ENCODE measurements around the gene PRM2. TPM values are rescaled to one million over a fixed set of nuclear protein-coding genes. Genes with fewer than 3 reads are reported as not detected.

PRM2 gene
- total RNA-seq, 1 donor from 2014 or later, result not detected

GRCh38 chr16:11245988-11246387, 30.3 kb downstream of the PRM2 start:
- no peak overlapping the region for H3K4me3 Mint-ChIP-seq (ENCODE audit: unreplicated experiment)
- H3K27me3 Mint-ChIP-seq (ENCODE audit: unreplicated experiment), result peaks cover 6% of the 10 kb centered on the region
- no peak for DNase-seq (ENCODE audit: extremely low spot score, unreplicated experiment)
- no peaks in the 10 kb centered on the region for H3K9me3 Mint-ChIP-seq (ENCODE audit: unreplicated experiment)
- no peak overlapping the region for H3K27ac Mint-ChIP-seq (ENCODE audit: unreplicated experiment)
- no peak for TF ChIP-seq CTCF (IDR thresholded peaks at IDR 0.05)
- H3K4me1 Mint-ChIP-seq (ENCODE audit: unreplicated experiment), result peaks cover 5% of the 10 kb centered on the region
- H3K36me3 Mint-ChIP-seq (ENCODE audit: unreplicated experiment), result peaks cover 4% of the 10 kb centered on the region

DNA sequence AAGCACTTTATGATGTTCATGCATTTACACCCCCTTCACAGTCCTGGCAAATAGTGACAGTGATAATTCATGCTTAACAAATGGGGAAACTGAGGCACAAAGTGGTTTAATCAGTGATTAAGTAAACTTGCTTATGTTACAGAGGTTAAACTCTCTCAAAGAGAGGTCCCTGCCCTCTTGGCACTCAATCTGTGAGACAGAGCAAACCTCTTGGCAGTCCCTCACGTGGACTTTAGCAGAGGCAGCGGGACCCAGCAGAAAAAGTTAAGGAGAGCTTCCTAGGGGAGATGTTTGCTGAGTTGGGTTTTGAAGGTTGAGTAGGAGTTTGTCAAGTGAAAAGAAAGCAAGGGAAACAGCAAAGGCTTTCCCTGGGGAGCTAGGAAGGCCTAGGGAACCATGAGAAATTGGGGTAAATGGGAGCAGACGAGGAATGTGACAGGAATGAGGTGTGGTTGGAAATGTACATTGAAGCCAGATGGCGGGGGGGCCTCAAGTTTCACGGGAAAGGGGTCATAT, 31.0 kb downstream of the PRM2 start:
- no peak for TF ChIP-seq CTCF (IDR thresholded peaks at IDR 0.05)
- H3K36me3 Mint-ChIP-seq (ENCODE audit: unreplicated experiment), result peaks cover 4% of the 10 kb centered on the region
- no peak overlapping the region for H3K27ac Mint-ChIP-seq (ENCODE audit: unreplicated experiment)

DNA sequence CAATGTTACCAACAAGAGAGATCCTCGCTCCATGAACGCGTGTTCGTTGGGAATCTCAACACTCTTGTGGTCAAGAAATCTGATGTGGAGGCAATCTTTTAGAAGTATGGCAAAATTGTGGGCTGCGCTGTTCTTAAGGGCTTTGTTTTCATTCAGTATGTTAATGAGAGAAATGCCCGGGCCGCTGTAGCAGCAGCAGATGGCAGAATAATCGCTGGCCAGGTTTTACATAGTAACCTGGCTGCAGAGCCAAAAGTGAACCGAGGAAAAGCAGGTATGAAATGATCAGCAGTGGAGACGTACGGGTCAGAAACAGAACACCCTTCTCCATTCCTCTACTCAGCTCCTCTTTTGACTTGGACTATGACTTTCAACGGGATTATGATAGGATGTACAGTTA, 33.6 kb downstream of the PRM2 start:
- H3K27me3 Mint-ChIP-seq (ENCODE audit: unreplicated experiment), result peaks cover 6% of the 10 kb centered on the region
- DNase-seq (ENCODE audit: extremely low spot score, unreplicated experiment), result no peak
- peaks cover 8% of the 10 kb centered on the region for H3K4me1 Mint-ChIP-seq (ENCODE audit: unreplicated experiment)
- H3K36me3 Mint-ChIP-seq (ENCODE audit: unreplicated experiment), result peaks cover 4% of the 10 kb centered on the region
- H3K9me3 Mint-ChIP-seq (ENCODE audit: unreplicated experiment), result no peaks in the 10 kb centered on the region
- H3K4me3 Mint-ChIP-seq (ENCODE audit: unreplicated experiment), result no peak overlapping the region
- TF ChIP-seq CTCF (IDR thresholded peaks at IDR 0.05), result no peak
- H3K27ac Mint-ChIP-seq (ENCODE audit: unreplicated experiment), result no peak overlapping the region

More for the DNA sequence above, 31.0 kb downstream of the PRM2 start:
- no peaks in the 10 kb centered on the region for H3K9me3 Mint-ChIP-seq (ENCODE audit: unreplicated experiment)
- no peak overlapping the region for H3K4me3 Mint-ChIP-seq (ENCODE audit: unreplicated experiment)
- H3K27me3 Mint-ChIP-seq (ENCODE audit: unreplicated experiment), result peaks cover 6% of the 10 kb centered on the region
- peaks cover 8% of the 10 kb centered on the region for H3K4me1 Mint-ChIP-seq (ENCODE audit: unreplicated experiment)
- no peak for DNase-seq (ENCODE audit: extremely low spot score, unreplicated experiment)

DNA sequence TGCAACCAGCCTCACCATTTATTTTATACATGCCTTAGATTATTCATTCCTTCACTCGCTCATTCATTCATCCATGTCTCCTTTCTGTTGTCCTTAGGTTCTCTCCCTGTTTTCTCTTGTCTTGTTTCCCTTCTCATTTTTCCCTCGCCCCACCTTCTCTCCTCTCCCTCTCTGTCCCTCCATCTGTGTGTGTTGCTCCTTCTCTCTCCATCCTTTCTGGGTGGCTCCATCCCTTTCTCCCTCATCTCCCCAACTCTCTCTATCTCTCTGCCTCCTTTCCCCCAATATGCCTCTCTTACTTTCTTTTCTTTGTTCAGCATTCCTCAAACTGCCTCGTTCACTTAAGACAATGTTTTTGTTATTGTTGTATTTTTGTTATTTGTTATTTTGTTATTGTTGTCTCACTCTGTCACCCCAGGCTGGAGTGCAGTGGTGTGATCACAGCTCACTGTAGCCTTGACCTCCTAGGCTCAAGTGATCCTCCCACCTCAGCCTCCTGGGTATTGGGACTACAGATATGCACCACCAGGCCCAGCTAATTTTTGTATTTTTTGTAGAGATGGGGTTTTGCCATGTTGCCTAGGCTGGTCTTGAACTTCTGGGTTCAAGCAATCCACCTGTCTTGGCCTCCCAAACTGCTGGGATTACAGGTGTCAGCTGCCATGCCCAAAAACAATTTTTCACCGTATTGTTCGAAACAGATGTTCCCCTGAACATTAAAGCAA, 34.6 kb downstream of the PRM2 start:
- TF ChIP-seq CTCF (IDR thresholded peaks at IDR 0.05), result no peak
- Mint-ChIP-seq H3K4me3 (ENCODE audit: unreplicated experiment) (no peak overlapping the region), H3K36me3 (ENCODE audit: unreplicated experiment) (peaks cover 4% of the 10 kb centered on the region), H3K27ac (ENCODE audit: unreplicated experiment) (no peak overlapping the region), H3K4me1 (ENCODE audit: unreplicated experiment) (peaks cover 8% of the 10 kb centered on the region), H3K9me3 (ENCODE audit: unreplicated experiment) (no peaks in the 10 kb centered on the region), H3K27me3 (ENCODE audit: unreplicated experiment) (peaks cover 6% of the 10 kb centered on the region)
- no peak for DNase-seq (ENCODE audit: extremely low spot score, unreplicated experiment)

DNA sequence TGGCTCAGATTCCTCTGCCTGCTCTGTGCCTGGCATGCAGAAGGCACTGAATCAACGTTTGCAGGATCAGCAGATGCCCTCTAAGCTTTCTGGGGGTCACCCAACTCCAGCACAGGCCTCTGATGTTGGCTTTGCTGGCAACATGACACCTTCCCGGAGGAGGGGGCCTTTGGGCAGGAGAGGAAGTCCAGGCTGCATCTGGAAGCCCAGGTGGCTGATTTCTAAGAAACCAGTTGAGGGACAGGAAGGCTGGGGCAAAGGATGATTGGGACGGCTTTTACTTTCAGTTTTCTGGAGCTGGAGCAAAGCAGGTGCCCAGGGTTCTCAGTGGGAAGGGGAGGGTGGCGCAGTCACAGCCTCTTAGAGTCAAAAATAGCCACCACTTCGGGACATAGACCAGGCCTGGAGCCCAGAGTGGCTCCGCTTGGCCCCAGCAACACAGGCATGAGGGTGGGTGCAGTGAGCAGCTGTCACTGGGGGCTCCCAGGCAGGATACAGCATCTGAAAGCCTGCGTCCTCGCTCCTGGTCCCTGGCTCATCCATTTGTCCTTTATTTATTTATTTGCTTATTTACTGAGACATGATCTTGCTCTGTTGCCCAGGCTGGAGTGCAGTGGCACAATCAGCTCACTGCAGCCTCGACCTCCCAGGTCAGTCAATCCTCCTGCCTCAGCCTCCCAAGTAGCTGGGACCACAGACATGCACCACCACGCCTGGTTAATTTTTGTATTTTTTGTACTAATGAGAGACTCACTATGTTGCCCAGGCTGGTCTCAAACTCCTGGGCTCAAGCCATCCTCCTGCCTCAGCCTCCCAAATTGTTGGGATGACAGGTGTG, 35.4 kb downstream of the PRM2 start:
- Mint-ChIP-seq H3K27ac (ENCODE audit: unreplicated experiment) (no peak overlapping the region), H3K4me1 (ENCODE audit: unreplicated experiment) (peaks cover 8% of the 10 kb centered on the region), H3K27me3 (ENCODE audit: unreplicated experiment) (peaks cover 6% of the 10 kb centered on the region), H3K36me3 (ENCODE audit: unreplicated experiment) (peaks cover 4% of the 10 kb centered on the region), H3K4me3 (ENCODE audit: unreplicated experiment) (no peak overlapping the region), H3K9me3 (ENCODE audit: unreplicated experiment) (no peaks in the 10 kb centered on the region)
- DNase-seq (ENCODE audit: extremely low spot score, unreplicated experiment), result no peak
- TF ChIP-seq CTCF (IDR thresholded peaks at IDR 0.05), result no peak

Data from osteocyte (in vitro differentiated cells).